ENCODE measurements around the gene ZNF81.
"Not testable (repeated sequence)": the region's sequence is repeated elsewhere in the genome, so short reads cannot be mapped to it uniquely, and the experiment has no call there.

The ZNF81 gene

GRCh38 chrX:47836164-47837072 is at the start of gene ZNF81:
Gene ZNF81, plus strand, starts transcription at chrX:47836902. Its CDS starts 9,366 bp downstream, at chrX:47846268.
- DNase-seq = peak; percentile 96

- no peak for DNase-seq
These were observed 40.2 kb upstream of the ZNF81 start for GRCh38 chrX:47796433-47796906.

GRCh38 chrX:47797084-47797483 is 39.6 kb upstream of the ZNF81 start:
- no peak for DNase-seq

GRCh38 chrX:47798861-47799260 is 37.8 kb upstream of the ZNF81 start:
- no peak for DNase-seq

GRCh38 chrX:47802589-47802988 is 34.1 kb upstream of the ZNF81 start:
- DNase-seq = no peak

- not testable (repeated sequence) for DNase-seq
These were observed 33.6 kb upstream of the ZNF81 start for GRCh38 chrX:47803103-47803502.

GRCh38 chrX:47804315-47804714 is 32.4 kb upstream of the ZNF81 start:
- no peak for DNase-seq

GRCh38 chrX:47805844-47806243 is 30.9 kb upstream of the ZNF81 start:
- DNase-seq = not testable (repeated sequence)

- not testable (repeated sequence) for DNase-seq
These were observed 30.1 kb upstream of the ZNF81 start for GRCh38 chrX:47806415-47807271.

- DNase-seq = not testable (repeated sequence)
These were observed 29.5 kb upstream of the ZNF81 start for GRCh38 chrX:47807272-47807538.

- DNase-seq = no peak
These were observed 29.2 kb upstream of the ZNF81 start for GRCh38 chrX:47807548-47807947.

- DNase-seq = no peak
These were observed 27.6 kb upstream of the ZNF81 start for GRCh38 chrX:47808904-47809788.

GRCh38 chrX:47814851-47815250 is 21.9 kb upstream of the ZNF81 start:
- no peak for DNase-seq

GRCh38 chrX:47815901-47816845 is 20.5 kb upstream of the ZNF81 start:
- DNase-seq = no peak

GRCh38 chrX:47817421-47817820 is 19.3 kb upstream of the ZNF81 start:
- no peak for DNase-seq

- DNase-seq = no peak
These were observed 18.8 kb upstream of the ZNF81 start for GRCh38 chrX:47817897-47818296.

GRCh38 chrX:47828984-47829383 is 7.7 kb upstream of the ZNF81 start:
- no peak for DNase-seq

- peak; percentile 81 for DNase-seq
These were observed 4.9 kb upstream of the ZNF81 start for GRCh38 chrX:47831788-47832187.

- DNase-seq = no peak
These were observed 1.7 kb downstream of the ZNF81 start for GRCh38 chrX:47838361-47838760.

- DNase-seq = no peak
These were observed 3.4 kb downstream of the ZNF81 start for GRCh38 chrX:47840111-47840510.

- no peak for DNase-seq
These were observed 6.7 kb downstream of the ZNF81 start for GRCh38 chrX:47843363-47843762.

- no peak for DNase-seq
These were observed 7.4 kb downstream of the ZNF81 start for GRCh38 chrX:47844117-47844516.
